NCI-H1092 treated with DMSO at 0.1 percent for 48 hours (cell line): ENCODE results near the gene UNC13A.
"Not testable (repeated sequence)": the region's sequence is repeated elsewhere in the genome, so short reads cannot be mapped to it uniquely, and the experiment has no call there.

Experiments
- DNase-seq: peaks from one replicate; lab custom pipeline; 2025; lab: John Stamatoyannopoulos, UW

Gene UNC13A

GRCh38 chr19:17570291-17570690 lies 117.9 kb downstream of the UNC13A start:
- DNase-seq: not testable (repeated sequence)

DNA sequence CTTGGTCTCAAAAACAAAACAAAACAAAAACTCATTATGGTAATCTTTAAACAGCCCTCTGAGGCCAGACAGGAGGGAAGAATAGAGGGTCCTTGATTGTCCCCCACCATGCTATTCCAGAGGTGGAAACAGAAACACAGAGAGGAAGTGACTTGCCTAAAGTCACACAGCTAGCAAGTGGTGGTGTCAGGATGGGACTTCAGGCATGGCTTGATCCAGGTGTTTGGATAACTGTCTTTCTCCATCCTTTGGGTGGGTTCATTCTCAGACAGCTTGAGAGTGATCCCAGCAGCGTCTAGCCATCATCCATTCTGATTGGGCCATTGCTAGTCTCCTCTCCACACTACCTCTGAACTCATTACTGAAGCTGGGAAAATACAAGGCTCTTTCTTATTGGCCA lies 120.2 kb downstream of the UNC13A start:
- no peak for DNase-seq

GRCh38 chr19:17565611-17566010 lies 122.5 kb downstream of the UNC13A start:
- DNase-seq: no peak

GRCh38 chr19:17564781-17565180 lies 123.4 kb downstream of the UNC13A start:
- DNase-seq: no peak

GRCh38 chr19:17562561-17562960 lies 125.6 kb downstream of the UNC13A start:
- no peak for DNase-seq

DNA sequence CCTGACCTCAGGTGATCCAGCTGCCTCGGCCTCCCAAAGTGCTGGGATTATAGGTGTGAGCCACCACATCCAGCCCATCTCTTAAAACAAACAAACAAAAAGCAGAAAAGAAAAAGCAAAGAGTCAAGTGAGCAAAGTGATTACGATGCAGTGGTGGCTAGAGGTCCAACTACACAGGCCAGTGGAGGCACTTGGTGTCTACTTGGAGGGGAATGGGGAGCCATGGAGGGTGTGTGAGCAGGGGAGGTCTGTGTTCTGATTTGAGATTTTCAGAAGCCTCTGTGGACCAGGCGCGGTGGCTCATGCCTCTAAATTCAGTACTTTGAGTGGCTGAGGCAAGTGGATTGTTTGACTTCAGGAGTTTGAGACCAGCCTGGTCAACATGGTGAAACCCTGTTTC lies 126.1 kb downstream of the UNC13A start:
- no peak for DNase-seq

DNA sequence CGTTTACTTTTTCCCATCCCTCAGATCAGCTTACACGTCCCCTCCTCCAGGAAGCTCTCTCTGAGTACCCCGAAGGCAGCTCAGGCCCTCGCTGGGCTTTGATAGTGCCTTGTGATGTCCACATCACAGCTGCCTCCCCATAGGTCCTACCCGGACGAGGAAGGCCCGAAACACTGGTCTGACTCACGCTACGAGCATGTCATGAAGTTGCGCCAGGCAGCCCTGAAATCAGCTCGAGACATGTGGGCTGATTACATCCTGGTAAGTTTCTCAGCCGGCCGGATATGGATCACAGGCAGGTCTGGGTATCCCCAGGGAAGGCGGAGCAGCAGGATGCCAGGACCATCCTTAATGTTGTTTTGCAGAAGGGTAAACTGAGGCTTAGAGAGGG lies 128.0 kb downstream of the UNC13A start:
- no peak for DNase-seq

DNA sequence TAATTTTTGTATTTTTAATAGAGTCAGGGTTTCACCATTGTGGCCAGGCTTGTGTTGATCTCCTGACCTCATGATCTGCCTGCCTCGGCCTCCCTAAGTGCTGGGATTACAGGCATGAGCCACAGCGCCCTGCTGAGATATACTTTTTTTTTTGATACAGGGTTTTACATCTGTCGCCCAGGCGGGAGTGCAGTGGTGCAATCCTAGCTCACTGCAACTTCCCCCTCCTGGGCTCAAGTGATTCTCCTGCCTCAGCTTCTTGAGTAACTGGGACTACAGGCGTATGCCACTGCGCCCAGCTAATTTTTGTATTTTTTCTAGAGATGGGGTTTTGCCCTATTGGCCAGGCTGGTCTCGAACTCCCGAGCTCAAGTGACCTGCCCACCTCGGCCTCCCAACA lies 130.7 kb downstream of the UNC13A start:
- DNase-seq: no peak

DNA sequence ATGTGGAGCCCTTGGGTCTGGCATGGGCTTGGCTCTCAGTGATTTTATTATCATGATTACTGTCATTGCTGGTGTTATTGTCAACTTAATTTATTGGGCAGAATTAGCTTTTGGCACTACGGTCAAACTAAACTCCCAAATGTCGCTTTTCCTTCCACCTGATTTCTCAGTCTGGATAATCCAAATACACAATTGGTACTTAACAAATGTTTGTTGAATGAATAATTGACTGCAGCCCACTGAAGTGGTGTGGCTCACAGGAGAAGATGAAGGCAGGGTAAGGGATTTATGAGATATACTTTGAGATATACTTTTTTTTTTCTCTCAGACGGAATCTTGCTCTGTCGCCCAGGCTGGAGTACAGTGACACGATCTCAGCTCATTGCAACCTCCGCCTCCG lies 131.2 kb downstream of the UNC13A start:
- DNase-seq: no peak

GRCh38 chr19:17555929-17556813 lies 132.0 kb downstream of the UNC13A start:
- DNase-seq: peak; percentile 26

- DNase-seq: peak; percentile 97
These were observed 132.7 kb downstream of the UNC13A start, which contains the start of gene COLGALT1 for GRCh38 chr19:17555480-17555928. COLGALT1 (plus strand) TSS chr19:17555649; CDS start chr19:17555714, 65 bp downstream.

- DNase-seq: no peak
These were observed 133.1 kb downstream of the UNC13A start for GRCh38 chr19:17554968-17555479.

DNA sequence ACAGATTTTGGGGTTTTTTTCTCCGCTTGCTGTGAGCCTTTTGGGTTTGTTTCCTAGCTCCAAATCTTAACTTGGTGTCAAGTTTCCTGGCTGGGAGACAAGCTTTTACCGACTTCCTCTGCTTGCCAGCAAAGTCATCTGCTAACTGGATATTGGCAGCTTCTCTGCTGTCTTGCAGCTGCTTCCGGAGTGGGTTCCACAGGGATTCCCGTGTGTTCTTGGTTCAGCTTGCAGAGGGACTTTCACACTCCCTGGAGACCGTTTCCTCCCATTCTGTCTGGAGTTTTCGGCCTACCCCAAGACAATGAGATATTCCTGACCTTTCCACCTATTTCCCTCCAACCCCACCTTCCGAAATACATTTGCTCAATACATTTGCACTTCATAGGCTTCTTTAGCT lies 134.9 kb downstream of the UNC13A start:
- DNase-seq: peak; percentile 70

DNA sequence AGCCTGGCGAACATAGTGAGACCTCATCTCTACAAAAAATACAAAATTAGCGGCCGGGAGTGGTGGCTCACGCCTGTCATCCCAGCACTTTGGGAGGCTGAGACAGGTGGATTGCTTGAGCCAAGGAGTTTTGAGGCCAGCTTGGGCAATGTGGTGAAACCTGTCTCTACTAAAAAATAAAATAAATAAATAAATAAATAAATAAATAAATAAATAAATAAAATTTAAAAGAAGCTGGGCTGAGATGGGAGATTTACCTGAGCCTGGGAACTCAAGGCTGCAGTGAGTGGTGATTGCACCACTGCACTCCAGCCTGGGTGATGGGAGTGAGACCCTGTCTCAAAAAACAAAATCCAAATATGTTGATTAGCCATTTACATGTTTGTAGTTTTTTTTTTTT lies 135.4 kb downstream of the UNC13A start:
- not testable (repeated sequence) for DNase-seq
